Gastrocnemius medialis (tissue), 4 donors: ENCODE data around the gene GUCY2D. TPM values are rescaled to one million over a fixed set of nuclear protein-coding genes. Genes with fewer than 3 reads are reported as not detected.

ENCODE experiments used
- ATAC-seq, 2 donors: fragments of 150-250 bp; one replicate each; pipeline ENCODE4 v1.9.1; 2016
- DNase-seq, 2 donors: peaks; one replicate each; pipeline ENCODE4 v3.0.0-alpha.2; 2019
- H3K27ac ChIP-seq, 4 donors: fragments of 200-600 bp; sonication (generic); 1 replicate in 1 of 4; 2 replicates in 3 of 4; pipeline ENCODE4 v1.5.1; 2016 to 2018; ENCODE audit warnings: mild to moderate bottlenecking in 2 of 4, moderate library complexity in 1 of 4
- H3K27me3 ChIP-seq, 3 donors: fragments of 200-600 bp; sonication (generic) in 2 of 3; 1 replicate in 1 of 3; 2 replicates in 2 of 3; pipeline versions ENCODE4 v1.5.1 to v1.6.0; 2016 to 2019; ENCODE audit warnings: mild to moderate bottlenecking in 1 of 3, moderate library complexity in 1 of 3
- H3K36me3 ChIP-seq, 2 donors: fragments of 200-600 bp; sonication (generic) in 1 of 2; one replicate each; pipeline ENCODE4 v1.5.1; 2017 to 2018
- H3K4me1 ChIP-seq, 2 donors: fragments of 200-600 bp; sonication (generic) in 1 of 2; one replicate each; pipeline ENCODE4 v1.5.1; 2016 to 2017; ENCODE audit warnings: mild to moderate bottlenecking in 2 of 2
- H3K4me3 ChIP-seq, 4 donors: fragments of 200-600 bp; sonication (generic) in 3 of 4; 1 replicate in 1 of 4; 2 replicates in 3 of 4; pipeline ENCODE4 v1.5.1; 2016 to 2019; ENCODE audit warnings: mild to moderate bottlenecking in 2 of 4
- H3K9me3 ChIP-seq, 3 donors: fragments of 200-600 bp; sonication (generic) in 2 of 3; 1 replicate in 1 of 3; 2 replicates in 2 of 3; pipeline ENCODE4 v1.5.1; 2016 to 2019
- POLR2A ChIP-seq, 2 donors: fragments of 450-650 bp; IDR thresholded peaks; one replicate each; pipeline ENCODE4 v1.6.1; 2017; ENCODE audit warnings: antibody characterized with exemption in 2 of 2, mild to moderate bottlenecking in 2 of 2, moderate library complexity in 2 of 2
- in situ Hi-C, 4 donors: fragments of 200-750 bp; cut with MboI; loops; one replicate each; pipeline versions ENCODE4 v1.15.0 to v1.8.0; 2017; ENCODE audit warnings: low sequenced_read_pairs in 4 of 4
- intact Hi-C: fragments of 100-400 bp; cut with DNase I; formaldehyde crosslinking; loops from one replicate; pipeline ENCODE4 v1.15.1; 2023; ENCODE audit warnings: low total_unique reads
- total RNA-seq, 4 donors: library from RNA; depleted of rRNA; stranded (reverse); fragments of >200 nt; gene quantifications; one replicate each; pipeline versions ENCODE4 v1.1.0 to v1.2.3, GENCODE V29; 2016
- TF ChIP-seq, protein P1 (sequence below), 5 experiments: fragments of 450-650 bp in 3 of 5; fragments of 200-600 bp in 2 of 5; sonication (generic) in 2 of 5; IDR thresholded peaks in 4 of 5; conservative IDR thresholded peaks in 1 of 5; 1 replicate in 4 of 5; 2 replicates in 1 of 5; pipeline ENCODE4 v1.5.1; 2016 to 2019; ENCODE audit warnings: antibody characterized with exemption in 5 of 5, mild to moderate bottlenecking in 3 of 5, moderate library complexity in 3 of 5

The GUCY2D gene
- total RNA-seq, 4 donors from 2014 or later = not detected

DNA sequence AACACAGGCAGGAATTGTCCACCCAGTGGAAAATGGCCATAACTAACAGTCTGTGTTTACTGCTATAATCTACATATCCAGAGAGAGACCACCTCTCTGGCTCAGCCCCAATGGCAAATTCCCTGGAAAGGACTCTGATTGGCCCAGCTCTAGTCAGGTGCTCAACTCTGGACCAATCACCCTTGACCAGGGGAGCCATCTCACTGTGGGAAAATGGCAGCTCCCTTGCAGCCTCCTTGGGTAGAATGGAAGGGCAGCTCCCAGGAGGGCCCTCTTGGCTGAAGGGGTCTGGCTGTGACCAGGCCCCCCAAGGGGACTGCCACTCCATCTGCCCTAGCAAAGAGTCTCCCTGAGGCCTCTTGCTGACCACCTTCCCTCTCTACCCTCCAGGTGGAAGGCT lies 39.6 kb downstream of the GUCY2D start:
- in situ Hi-C loops (no loop called here), intact Hi-C loops (loop anchor here (1.0 to 5.0 kb wide), 2 partner anchors 132 to 180 kb away; no protein-coding TSS in a partner anchor)
- Histone ChIP-seq H3K27ac (no peak overlapping the region), H3K9me3 (no peaks in the 10 kb centered on the region), H3K27me3 (peaks cover 15 to 26% (median 15%) of the 10 kb centered on the region in 3 donors), H3K4me1 (peaks cover 3 to 9% of the 10 kb centered on the region in 2 donors), H3K4me3 (no peak overlapping the region), H3K36me3 (no peaks in the 10 kb centered on the region)
- TF ChIP-seq, protein P1, sequence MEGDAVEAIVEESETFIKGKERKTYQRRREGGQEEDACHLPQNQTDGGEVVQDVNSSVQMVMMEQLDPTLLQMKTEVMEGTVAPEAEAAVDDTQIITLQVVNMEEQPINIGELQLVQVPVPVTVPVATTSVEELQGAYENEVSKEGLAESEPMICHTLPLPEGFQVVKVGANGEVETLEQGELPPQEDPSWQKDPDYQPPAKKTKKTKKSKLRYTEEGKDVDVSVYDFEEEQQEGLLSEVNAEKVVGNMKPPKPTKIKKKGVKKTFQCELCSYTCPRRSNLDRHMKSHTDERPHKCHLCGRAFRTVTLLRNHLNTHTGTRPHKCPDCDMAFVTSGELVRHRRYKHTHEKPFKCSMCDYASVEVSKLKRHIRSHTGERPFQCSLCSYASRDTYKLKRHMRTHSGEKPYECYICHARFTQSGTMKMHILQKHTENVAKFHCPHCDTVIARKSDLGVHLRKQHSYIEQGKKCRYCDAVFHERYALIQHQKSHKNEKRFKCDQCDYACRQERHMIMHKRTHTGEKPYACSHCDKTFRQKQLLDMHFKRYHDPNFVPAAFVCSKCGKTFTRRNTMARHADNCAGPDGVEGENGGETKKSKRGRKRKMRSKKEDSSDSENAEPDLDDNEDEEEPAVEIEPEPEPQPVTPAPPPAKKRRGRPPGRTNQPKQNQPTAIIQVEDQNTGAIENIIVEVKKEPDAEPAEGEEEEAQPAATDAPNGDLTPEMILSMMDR (IDR thresholded peaks at IDR 0.05 in 4 of 5, conservative IDR thresholded peaks at IDR 0.05 in 1 of 5) = no peak
- no peak for TF ChIP-seq POLR2A (IDR thresholded peaks at IDR 0.05)
- DNase-seq = no peak
- ATAC-seq = no peak

DNA sequence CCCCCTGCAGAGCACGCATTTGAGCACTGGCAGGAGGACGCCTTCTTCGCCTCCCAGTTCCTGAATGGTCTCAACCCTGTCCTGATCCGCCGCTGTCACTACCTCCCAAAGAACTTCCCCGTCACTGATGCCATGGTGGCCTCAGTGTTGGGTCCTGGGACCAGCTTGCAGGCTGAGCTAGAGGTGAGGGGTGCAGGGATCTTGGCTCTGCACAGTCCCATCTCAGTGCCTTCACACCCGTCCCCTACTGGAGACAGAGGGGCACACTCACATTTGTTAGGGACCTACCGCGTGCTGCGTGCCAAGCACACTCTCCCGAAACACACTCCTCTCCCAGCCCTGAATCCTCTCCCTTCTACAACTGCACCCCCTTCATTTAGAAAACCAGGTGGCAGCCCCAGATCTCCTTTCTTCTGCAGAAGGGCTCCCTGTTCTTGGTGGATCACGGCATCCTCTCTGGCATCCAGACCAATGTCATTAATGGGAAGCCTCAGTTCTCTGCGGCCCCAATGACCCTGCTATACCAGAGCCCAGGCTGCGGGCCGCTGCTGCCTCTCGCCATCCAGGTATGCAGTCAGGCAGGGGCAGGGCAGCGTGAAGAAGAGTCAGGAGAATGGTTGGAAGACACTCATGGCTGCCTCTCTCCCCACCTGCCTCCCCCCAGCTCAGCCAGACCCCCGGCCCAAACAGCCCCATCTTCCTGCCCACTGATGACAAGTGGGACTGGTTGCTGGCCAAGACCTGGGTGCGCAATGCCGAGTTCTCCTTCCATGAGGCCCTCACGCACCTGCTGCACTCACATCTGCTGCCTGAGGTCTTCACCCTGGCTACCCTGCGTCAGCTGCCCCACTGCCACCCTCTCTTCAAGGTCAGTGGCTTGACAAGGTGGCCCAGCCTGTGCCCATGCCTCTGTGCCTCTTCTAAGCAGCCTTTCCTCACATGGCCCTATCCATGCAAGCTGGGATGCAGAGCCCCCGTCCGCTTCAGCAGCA lies 42.7 kb downstream of the GUCY2D start:
- no peaks in the 10 kb centered on the region for H3K36me3 ChIP-seq
- H3K9me3 ChIP-seq = no peaks in the 10 kb centered on the region
- H3K27ac ChIP-seq = no peak overlapping the region
- H3K4me3 ChIP-seq = no peak overlapping the region
- H3K4me1 ChIP-seq = peaks cover 3 to 9% of the 10 kb centered on the region in 2 donors
- in situ Hi-C loops = no loop called here
- peaks cover 0 to under 1% (median 0%) of the 10 kb centered on the region in 3 donors for H3K27me3 ChIP-seq
- intact Hi-C loops = loop anchor here (5.0 kb wide), 1 partner anchor 183 kb away; no protein-coding TSS in a partner anchor
- no peak for DNase-seq
- ATAC-seq = no peak
- no peak for TF ChIP-seq POLR2A (IDR thresholded peaks at IDR 0.05)

DNA sequence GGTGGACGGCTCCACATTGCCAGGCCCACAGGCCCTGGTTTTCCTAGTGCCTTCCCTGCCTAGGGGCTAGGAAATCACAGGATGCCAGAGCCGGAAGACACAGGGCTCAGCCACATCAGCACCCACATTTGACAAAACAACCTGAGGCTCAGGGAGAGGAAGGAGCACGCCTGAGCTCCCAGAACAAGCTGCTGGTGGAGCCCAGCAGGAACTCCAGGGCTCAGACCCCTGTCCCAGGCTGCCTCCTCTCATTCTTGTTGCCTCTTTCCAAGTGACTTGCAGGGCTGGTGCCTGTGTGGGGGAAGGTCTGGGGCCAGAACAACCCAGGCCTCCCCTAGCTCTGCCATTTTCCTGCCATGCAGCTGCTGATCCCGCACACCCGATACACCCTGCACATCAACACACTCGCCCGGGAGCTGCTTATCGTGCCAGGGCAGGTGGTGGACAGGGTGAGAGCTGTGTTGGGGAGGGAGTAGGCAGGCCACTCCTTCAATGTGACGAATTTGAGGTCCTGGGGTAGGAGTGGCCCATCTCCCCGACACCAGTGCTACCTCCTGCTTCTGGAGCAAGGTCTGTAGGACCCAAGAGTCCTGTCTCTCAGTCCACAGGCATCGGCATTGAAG lies 44.0 kb downstream of the GUCY2D start:
- ATAC-seq (no peak), DNase-seq (no peak)
- Histone ChIP-seq H3K9me3 (no peaks in the 10 kb centered on the region), H3K27me3 (no peaks in the 10 kb centered on the region), H3K36me3 (no peaks in the 10 kb centered on the region), H3K4me3 (no peak overlapping the region), H3K4me1 (peaks cover 0 to 8% of the 10 kb centered on the region in 2 donors), H3K27ac (no peak overlapping the region)
- in situ Hi-C loops (no loop called here), intact Hi-C loops (no loop called here)
- TF ChIP-seq, protein P1 (IDR thresholded peaks at IDR 0.05 in 4 of 5, conservative IDR thresholded peaks at IDR 0.05 in 1 of 5) = no peak
- no peak for TF ChIP-seq POLR2A (IDR thresholded peaks at IDR 0.05)

DNA sequence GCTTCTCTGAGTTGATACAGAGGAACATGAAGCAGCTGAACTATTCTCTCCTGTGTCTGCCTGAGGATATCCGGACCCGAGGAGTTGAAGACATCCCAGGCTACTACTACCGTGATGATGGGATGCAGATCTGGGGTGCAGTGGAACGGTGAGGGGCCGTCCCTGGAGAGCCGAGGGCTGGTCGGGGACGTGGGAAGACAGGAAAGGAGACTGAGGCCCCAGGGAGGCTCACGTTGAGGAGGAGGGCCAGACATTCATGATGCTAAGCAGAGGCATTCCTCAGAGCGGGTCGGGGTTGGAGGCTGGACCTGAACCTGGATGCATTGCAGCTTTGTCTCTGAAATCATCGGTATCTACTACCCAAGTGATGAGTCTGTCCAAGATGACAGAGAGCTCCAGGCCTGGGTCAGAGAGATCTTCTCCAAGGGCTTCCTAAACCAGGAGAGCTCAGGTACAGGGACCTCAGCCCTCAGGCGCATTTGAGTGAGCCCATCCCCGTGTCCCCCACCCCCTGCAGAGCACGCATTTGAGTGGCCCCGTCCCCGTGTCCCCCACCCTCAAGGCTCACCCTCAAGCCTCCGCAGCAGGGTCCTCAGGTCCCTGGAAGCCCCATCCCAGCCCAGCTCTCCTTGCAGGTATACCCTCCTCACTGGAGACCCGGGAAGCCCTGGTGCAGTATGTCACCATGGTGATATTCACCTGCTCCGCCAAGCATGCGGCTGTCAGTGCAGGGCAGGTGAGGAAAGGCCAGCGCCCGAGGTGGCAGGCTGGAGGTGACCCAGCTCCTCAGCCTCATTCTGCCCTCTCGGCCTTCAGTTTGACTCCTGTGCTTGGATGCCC lies 44.7 kb downstream of the GUCY2D start:
- H3K27ac ChIP-seq = no peak overlapping the region
- no peak overlapping the region for H3K4me3 ChIP-seq
- no peak for TF ChIP-seq POLR2A (IDR thresholded peaks at IDR 0.05)
- TF ChIP-seq, protein P1 (IDR thresholded peaks at IDR 0.05 in 4 of 5, conservative IDR thresholded peaks at IDR 0.05 in 1 of 5) = no peak
- H3K27me3 ChIP-seq = no peaks in the 10 kb centered on the region
- intact Hi-C loops (no loop called here), in situ Hi-C loops (no loop called here)
- DNase-seq (no peak), ATAC-seq (no peak)
- H3K36me3 ChIP-seq = no peaks in the 10 kb centered on the region
- H3K9me3 ChIP-seq = no peaks in the 10 kb centered on the region
- H3K4me1 ChIP-seq = peaks cover 0 to under 1% of the 10 kb centered on the region in 2 donors
